T47D (cell line): Measurements from ENCODE around the gene TCF4.

Source experiments
- DNase-seq, 2 experiments: peaks; one replicate each; pipeline versions ENCODE4 v3.0.0 to v3.0.0-alpha.2; 2011 to 2012; ENCODE audit warnings: low read depth in 1 of 2, low spot score in 1 of 2
- JUND ChIP-seq: IDR thresholded peaks from 2 replicates; pipeline ENCODE4 v1.6.1; 2012; ENCODE audit warnings: low read depth
- in situ Hi-C: cut with HindIII; loops from 2 replicates; pipeline ENCODE4 v1.10.0; 2016; ENCODE audit warnings: low sequenced_read_pairs, low pct_unique_long_range_greater_than_20kb

The TCF4 gene

DNA sequence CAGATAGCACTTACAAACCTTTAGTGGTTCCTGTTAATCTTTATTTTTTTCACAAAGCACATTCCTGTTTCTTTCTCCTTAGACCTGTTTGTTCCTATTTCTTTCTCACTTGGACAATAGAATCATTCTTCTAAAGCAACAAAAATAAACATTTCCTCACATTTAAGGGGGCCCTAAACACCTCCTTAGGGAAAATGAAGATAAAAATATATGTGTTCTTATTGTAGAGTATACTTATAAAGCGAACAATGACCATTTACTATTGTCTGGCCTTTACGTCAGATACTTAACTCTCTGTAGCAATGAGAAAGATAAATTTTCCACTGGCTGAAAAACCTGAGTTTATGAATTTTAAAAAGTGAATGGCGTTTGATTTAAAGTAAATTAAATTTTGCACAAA is 234.6 kb downstream of the TCF4 start:
- TF ChIP-seq JUND: no peak
- in situ Hi-C loops: no loop called here
- no peak for DNase-seq

DNA sequence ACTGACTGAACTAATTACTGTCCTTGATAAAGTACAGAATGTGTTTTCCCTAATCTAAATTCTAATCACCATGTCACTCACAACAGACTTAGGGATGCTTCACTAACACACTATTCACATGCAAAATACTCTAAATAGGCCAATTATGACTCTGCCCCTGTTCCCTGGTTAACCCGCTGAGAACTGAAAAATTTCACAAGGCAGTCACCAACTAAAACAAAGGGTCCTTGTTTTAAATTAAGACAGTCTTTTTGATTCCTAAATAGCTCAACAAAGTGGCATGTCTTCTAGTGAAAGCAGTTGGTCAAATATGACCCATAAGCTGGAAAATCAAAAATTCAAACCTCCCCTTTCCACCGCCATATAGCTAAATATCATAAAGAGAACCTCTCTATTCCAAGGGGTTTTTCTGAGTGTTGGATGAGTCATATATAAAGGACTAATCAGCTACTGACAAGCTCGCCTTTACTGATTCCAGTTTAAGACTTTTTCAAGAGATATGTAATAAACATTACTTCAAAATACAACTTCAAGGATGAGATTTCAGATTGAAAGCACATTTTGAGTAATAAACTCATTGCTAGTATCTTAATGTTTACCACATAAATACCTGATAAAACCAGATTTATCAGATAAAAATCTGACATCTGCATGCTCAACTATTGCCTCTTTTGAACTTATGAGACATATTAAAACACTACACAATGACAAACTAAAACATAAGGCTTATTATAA is 235.8 kb downstream of the TCF4 start:
- in situ Hi-C loops: no loop called here
- DNase-seq: no peak
- TF ChIP-seq JUND: no peak

- TF ChIP-seq JUND: no peak
- no peak for DNase-seq
- in situ Hi-C loops: no loop called here
Measured at GRCh38 chr18:55351241-55351691, 236.7 kb downstream of the TCF4 start.

GRCh38 chr18:55349685-55350084 is 238.3 kb downstream of the TCF4 start:
- TF ChIP-seq JUND: no peak
- no peak for DNase-seq
- in situ Hi-C loops: no loop called here

DNA sequence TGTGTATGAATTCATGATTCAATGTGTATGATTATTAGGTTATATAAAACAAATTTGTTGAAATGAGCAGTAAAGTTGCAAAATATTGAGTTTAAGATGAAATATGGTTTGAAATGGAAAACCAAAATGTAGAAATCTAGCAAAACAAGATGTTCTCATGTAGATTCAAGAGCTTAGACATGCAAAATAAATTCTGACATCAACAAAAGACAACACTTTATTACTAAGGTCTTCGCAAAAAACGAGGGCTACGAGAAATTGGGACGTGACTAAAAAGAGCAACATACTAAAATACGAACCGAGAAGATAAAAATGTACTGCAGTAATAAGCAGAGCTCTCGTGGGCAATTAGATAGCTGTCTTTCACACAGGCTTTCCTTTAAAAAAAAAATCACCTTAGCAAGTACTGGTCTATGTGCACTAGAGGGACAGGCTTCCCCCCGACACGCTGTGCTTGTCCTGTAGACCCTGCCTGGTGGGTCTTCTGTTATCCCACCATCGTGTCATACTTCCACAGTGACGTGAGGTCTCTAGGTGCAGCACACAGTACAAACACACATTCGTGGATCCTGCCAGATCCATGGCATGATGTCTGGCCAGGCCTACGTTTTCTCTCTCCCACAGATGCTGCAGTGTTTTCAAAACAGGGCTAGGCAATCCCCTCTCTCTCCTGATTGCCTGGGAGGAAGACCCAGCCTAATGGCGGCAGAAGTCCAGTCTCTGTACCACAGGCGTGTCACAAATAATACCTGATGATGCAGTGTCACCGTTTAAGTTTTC is 240.8 kb downstream of the TCF4 start:
- in situ Hi-C loops: no loop called here
- DNase-seq: no peak
- TF ChIP-seq JUND: no peak

GRCh38 chr18:55346387-55346786 is 241.6 kb downstream of the TCF4 start:
- in situ Hi-C loops: no loop called here
- DNase-seq: no peak
- no peak for TF ChIP-seq JUND

- in situ Hi-C loops: no loop called here
- TF ChIP-seq JUND: no peak
- DNase-seq: no peak
Measured at GRCh38 chr18:55345103-55345950, 242.7 kb downstream of the TCF4 start.

GRCh38 chr18:55343396-55344073 is 244.5 kb downstream of the TCF4 start:
- no peak for TF ChIP-seq JUND
- in situ Hi-C loops: no loop called here
- peak in 1 of 2 experiments; percentile 40 for DNase-seq

DNA sequence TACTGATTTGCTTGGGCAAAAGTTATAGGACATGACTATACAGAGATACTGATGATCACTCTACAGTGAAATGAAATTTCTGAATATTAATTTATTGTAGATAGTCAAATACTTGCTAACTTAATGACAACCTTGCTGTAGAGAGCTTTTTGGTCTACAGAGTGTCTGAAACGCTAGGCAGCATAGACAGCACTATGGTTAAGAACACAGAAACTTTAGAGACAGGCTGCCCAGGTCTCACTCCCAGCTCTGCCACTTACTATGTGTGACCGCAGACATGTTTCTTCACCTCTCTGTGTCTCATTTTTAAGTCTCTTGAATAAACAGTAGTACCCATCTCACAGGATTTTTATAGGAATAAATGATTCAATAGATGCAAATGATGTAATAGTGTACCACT is 247.0 kb downstream of the TCF4 start:
- no peak for TF ChIP-seq JUND
- no peak for DNase-seq
- in situ Hi-C loops: no loop called here

DNA sequence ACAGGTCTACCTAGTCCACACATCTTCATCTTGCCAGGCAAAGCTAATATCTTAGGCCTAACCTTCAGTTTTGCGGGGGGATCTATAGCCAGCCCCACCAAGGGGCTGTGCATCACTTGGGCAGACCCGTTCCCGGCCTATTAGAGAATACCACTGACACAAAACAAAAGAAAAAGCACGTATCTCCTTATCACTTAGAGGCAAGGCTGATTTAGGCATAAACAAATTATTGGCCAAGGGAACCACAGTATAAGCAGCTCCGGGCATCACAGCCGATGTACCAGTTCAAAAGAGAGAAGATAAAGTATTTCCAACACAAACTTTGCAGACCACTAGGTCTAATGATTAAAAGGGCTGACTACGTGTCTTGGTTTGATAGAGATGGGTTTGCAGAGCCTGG is 248.0 kb downstream of the TCF4 start:
- no peak for TF ChIP-seq JUND
- in situ Hi-C loops: no loop called here
- no peak for DNase-seq

DNA sequence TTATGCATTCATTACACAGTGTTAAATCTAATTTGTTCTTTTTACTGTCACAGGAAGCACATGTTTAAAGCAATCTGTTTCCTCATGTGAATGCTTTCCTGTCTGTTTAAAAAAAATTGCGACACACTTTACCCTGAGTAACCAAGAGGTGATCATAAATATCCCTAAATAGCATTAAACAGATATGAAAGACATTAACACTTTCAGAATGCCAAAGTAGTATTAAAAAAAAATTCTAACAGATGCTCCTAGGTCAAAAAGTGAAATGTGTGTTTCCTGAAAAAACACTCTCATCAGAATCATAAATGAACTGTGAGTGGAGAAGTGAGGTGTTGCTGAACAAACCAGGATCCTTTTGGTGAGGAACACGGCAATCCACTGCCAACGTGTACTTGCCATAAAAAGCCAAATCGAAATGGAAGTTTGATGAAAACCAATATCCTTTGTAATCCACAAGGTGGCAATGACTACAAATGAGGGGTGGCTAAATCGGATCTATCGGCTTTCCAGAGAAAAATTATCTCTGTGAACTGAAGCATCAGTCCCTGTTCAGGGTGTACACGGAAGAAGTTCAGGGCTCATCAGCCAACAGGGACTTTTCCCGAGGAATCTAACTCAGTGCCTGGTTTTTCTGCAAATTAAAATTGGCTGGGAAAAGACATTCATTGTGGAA is 248.9 kb downstream of the TCF4 start:
- TF ChIP-seq JUND: no peak
- in situ Hi-C loops: no loop called here
- no peak for DNase-seq

DNA sequence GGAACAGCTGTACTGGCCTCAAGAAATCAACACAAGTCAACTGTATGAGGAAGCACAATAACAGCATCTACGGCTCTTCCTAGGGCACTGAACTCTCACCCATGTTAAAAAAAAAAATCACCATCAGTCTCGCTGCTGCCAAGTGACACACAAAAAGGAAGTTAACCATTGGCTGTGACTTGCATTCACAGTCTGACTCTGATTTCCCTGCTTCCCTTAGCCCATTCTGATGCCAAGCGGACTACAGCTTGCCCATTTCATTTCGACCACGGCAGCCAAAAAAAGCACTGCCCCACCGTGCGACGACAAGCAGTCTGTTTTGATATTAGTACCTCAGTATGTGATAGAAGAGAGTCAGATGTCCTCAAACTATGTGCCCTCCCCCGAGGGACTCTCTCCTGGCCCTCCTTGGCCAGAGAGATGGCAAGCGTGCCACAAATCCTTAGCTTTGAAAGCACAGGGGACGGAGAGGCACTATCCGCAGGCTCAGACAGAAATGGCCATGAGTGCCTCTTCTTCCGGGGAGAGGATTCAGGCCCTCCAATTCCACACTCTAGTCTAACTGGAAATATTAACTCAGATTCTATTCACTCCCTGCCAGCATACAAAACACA is 250.0 kb downstream of the TCF4 start:
- no peak for TF ChIP-seq JUND
- no peak for DNase-seq
- in situ Hi-C loops: no loop called here
